Loucy (cell line): Measurements from ENCODE around the gene SLC7A9.

Experiments used
- H2AFZ ChIP-seq: fragments of 200-600 bp; sonication (generic); 2 replicates; pipeline ENCODE4 v1.6.0; 2016; ENCODE audit warnings: antibody characterized with exemption, mild to moderate bottlenecking, low read length, moderate library complexity
- H3F3A ChIP-seq: fragments of 200-600 bp; 2 replicates; pipeline ENCODE4 v1.6.0; 2016; ENCODE audit warnings: antibody characterized with exemption, low read depth, mild to moderate bottlenecking
- H3K27me3 ChIP-seq: fragments of 200-600 bp; sonication (generic); 2 replicates; pipeline ENCODE4 v1.6.1; 2014; ENCODE audit warnings: low read length, mild to moderate bottlenecking; ENCODE audit not compliant: insufficient read depth, poor library complexity, severe bottlenecking
- H3K36me3 ChIP-seq: fragments of 200-600 bp; sonication (generic); 2 replicates; pipeline ENCODE4 v1.6.1; 2016; ENCODE audit warnings: low read length; ENCODE audit not compliant: insufficient read depth
- H3K4me1 ChIP-seq: fragments of 200-600 bp; sonication (generic); 2 replicates; pipeline ENCODE4 v1.5.1; 2014; ENCODE audit warnings: low read length, mild to moderate bottlenecking; ENCODE audit not compliant: insufficient read depth, poor library complexity, severe bottlenecking
- H3K4me2 ChIP-seq: fragments of 200-600 bp; sonication (generic); 2 replicates; pipeline ENCODE4 v1.6.0; 2014; ENCODE audit warnings: antibody characterized with exemption, low read length, low read depth, mild to moderate bottlenecking; ENCODE audit not compliant: poor library complexity, severe bottlenecking
- H3K4me3 ChIP-seq: fragments of 200-600 bp; sonication (generic); 2 replicates; pipeline ENCODE4 v1.5.1; 2014; ENCODE audit warnings: low read length, mild to moderate bottlenecking, mixed read lengths; ENCODE audit not compliant: poor library complexity, severe bottlenecking
- H3K79me2 ChIP-seq: fragments of 200-600 bp; sonication (generic); 2 replicates; pipeline ENCODE4 v1.6.1; 2014; ENCODE audit warnings: low read length; ENCODE audit not compliant: insufficient read depth
- H3K9ac ChIP-seq: fragments of 200-600 bp; sonication (generic); 2 replicates; pipeline ENCODE4 v1.6.0; 2014; ENCODE audit warnings: mild to moderate bottlenecking, low read depth, low read length, moderate library complexity; ENCODE audit not compliant: poor library complexity, severe bottlenecking
- H3K9me2 ChIP-seq: fragments of 200-600 bp; sonication (generic); replicated peaks from 2 replicates; pipeline ENCODE4 v1.6.1; 2016; ENCODE audit warnings: low read depth, low read length, mixed read lengths
- H3K9me3 ChIP-seq: fragments of 200-600 bp; sonication (generic); 2 replicates; pipeline ENCODE4 v1.6.1; 2014; ENCODE audit warnings: mild to moderate bottlenecking, antibody characterized with exemption, low read length, low read depth; ENCODE audit not compliant: insufficient read depth
- H4K20me1 ChIP-seq: fragments of 200-600 bp; sonication (generic); 2 replicates; pipeline ENCODE4 v1.6.0; 2014; ENCODE audit warnings: antibody characterized with exemption, low read length, mild to moderate bottlenecking; ENCODE audit not compliant: insufficient read depth, poor library complexity, severe bottlenecking
- EZH2phosphoT487 ChIP-seq: fragments of 200-600 bp; IDR thresholded peaks from 2 replicates; pipeline ENCODE4 v1.6.1; 2018; ENCODE audit warnings: antibody characterized with exemption, mild to moderate bottlenecking, moderate library complexity, borderline replicate concordance
- TF ChIP-seq, protein P1 (sequence below): fragments of 200-600 bp; sonication (generic); conservative IDR thresholded peaks from 2 replicates; pipeline ENCODE4 v1.5.1; 2014; ENCODE audit warnings: mild to moderate bottlenecking, antibody characterized with exemption, low read length

SLC7A9 gene

DNA sequence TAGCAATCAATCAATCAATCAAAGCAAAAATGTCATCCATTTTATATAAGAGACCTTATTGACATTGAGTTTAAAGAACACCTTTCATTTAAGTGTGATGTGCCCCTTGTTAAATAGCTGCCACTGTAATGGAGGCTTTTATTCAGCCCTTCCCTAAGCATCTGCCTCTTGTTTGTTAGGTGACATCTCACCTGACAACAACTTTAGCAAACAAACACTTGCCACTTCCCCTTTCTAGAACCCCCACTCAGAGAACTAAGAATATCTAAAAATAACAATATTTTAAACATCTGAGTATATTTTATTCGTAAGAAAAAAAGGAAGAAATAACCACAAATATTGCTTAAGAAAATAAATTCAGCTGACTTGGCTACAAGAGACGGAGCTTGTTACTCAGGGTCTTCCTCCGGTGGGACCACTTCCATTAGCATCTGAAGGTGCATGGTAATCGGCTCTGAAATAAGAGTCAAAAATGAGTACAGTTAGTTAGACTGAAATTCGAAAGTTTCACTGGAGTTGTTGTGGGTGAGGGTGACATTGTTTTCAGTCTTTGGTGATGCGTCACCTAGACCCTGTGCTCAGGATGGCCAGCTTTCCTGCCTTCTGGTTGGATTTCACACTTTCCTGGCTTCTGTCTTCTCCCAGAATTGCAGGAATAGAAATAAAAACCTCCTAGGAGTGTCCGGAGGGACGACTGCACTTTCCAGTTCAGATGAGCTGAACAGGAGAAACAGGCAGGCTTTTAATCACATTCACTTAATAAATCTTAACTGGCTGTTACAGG lies 39.1 kb downstream of the SLC7A9 start:
- Histone ChIP-seq H3K9me2 (no peaks in the 10 kb centered on the region), H4K20me1 (no peaks in the 10 kb centered on the region), H3K4me2 (no peak overlapping the region), H3K4me1 (no peaks in the 10 kb centered on the region), H3K9ac (no peak overlapping the region), H3K79me2 (no peaks in the 10 kb centered on the region), H3K27me3 (no peaks in the 10 kb centered on the region), H2AFZ (no peak overlapping the region), H3F3A (no peaks in the 10 kb centered on the region), H3K4me3 (no peak overlapping the region), H3K36me3 (no peaks in the 10 kb centered on the region), H3K9me3 (no peaks in the 10 kb centered on the region)
- no peak for TF ChIP-seq EZH2phosphoT487
- TF ChIP-seq, protein P1, sequence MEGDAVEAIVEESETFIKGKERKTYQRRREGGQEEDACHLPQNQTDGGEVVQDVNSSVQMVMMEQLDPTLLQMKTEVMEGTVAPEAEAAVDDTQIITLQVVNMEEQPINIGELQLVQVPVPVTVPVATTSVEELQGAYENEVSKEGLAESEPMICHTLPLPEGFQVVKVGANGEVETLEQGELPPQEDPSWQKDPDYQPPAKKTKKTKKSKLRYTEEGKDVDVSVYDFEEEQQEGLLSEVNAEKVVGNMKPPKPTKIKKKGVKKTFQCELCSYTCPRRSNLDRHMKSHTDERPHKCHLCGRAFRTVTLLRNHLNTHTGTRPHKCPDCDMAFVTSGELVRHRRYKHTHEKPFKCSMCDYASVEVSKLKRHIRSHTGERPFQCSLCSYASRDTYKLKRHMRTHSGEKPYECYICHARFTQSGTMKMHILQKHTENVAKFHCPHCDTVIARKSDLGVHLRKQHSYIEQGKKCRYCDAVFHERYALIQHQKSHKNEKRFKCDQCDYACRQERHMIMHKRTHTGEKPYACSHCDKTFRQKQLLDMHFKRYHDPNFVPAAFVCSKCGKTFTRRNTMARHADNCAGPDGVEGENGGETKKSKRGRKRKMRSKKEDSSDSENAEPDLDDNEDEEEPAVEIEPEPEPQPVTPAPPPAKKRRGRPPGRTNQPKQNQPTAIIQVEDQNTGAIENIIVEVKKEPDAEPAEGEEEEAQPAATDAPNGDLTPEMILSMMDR, result no peak

DNA sequence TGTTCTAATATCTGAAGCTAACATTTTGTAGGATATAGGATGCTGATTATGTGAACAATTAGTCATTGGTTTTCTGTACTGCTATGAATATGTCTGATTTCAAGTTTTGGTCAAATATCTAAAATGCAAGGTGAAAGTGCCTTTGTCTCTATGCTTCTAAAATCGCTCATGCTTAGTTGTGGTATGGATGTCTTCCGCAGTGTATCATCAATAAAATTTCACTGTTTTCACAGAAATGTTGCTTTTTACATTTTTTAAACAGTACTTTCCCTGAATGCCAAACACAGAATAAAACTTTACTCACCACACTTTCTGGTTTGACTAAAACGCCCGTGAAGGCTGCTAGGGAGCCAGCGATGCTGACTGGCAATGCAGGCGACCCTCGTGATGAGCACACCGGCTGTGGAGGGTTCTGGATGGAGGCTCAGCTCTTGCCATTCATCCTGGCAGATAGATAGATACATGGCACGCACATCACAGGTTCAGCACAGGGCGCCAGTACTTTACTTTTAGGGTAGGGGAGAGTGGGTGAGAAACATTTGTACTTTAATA lies 40.1 kb downstream of the SLC7A9 start:
- H3K9me3 ChIP-seq, result no peaks in the 10 kb centered on the region
- H3K4me1 ChIP-seq, result no peaks in the 10 kb centered on the region
- no peaks in the 10 kb centered on the region for H3K9me2 ChIP-seq
- H2AFZ ChIP-seq, result no peak overlapping the region
- H4K20me1 ChIP-seq, result no peaks in the 10 kb centered on the region
- H3F3A ChIP-seq, result no peaks in the 10 kb centered on the region
- H3K9ac ChIP-seq, result no peak overlapping the region
- H3K27me3 ChIP-seq, result no peaks in the 10 kb centered on the region
- H3K36me3 ChIP-seq, result no peaks in the 10 kb centered on the region
- H3K4me3 ChIP-seq, result no peak overlapping the region
- no peak overlapping the region for H3K4me2 ChIP-seq
- H3K79me2 ChIP-seq, result no peaks in the 10 kb centered on the region
- TF ChIP-seq EZH2phosphoT487, result no peak
- TF ChIP-seq, protein P1, result no peak

DNA sequence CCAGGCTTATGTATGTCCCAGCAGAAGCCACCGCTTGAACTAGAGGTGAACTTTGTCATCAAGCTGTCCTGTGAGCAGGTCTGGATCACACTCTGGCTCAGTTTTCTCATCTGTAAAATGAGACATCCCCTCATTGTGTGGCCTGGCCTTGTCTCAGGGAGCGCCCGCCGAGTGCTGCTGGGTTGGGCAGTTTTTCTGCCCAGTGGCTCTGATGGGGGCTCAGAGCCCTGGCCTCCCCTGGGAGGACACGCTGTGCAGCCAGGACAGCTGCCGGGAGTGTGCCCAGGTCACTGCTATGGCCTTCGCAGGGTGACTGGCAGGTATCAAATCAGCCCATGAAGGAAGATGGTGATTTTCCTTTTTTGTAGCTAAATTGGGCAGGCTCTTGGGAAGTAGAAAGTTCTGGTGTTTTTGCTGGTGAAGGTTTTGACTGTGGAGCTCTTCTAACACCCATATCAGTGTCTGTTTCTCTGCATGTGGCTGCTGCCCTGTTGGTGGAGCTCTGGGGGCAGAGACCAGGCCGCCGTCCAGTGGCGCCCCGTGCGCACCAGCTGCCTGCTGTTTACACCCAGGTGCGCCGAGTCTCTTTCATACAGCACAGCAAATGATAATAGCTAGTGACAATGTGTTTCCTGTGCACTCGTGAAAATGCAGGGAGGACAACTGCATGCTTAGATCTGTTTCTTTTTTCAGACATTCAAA lies 40.8 kb downstream of the SLC7A9 start:
- no peak overlapping the region for H3K9ac ChIP-seq
- H3F3A ChIP-seq, result no peaks in the 10 kb centered on the region
- no peaks in the 10 kb centered on the region for H3K4me1 ChIP-seq
- H3K4me2 ChIP-seq, result no peak overlapping the region
- H3K9me3 ChIP-seq, result no peaks in the 10 kb centered on the region
- H3K79me2 ChIP-seq, result no peaks in the 10 kb centered on the region
- H3K27me3 ChIP-seq, result no peaks in the 10 kb centered on the region
- no peaks in the 10 kb centered on the region for H4K20me1 ChIP-seq
- H3K36me3 ChIP-seq, result no peaks in the 10 kb centered on the region
- TF ChIP-seq EZH2phosphoT487, result no peak
- TF ChIP-seq, protein P1, result no peak
- H2AFZ ChIP-seq, result no peak overlapping the region
- no peak overlapping the region for H3K4me3 ChIP-seq
- no peaks in the 10 kb centered on the region for H3K9me2 ChIP-seq
